Vagina (tissue), 2 donors: Measurements from ENCODE around the gene MYLIP.

Source experiments
- CTCF ChIP-seq, 3 experiments: fragments of 450-650 bp in 2 of 3; fragments of 200-600 bp in 1 of 3; sonication (generic) in 1 of 3; IDR thresholded peaks; one replicate each; pipeline ENCODE4 v1.5.1; 2017 to 2019; ENCODE audit warnings: antibody characterized with exemption in 3 of 3, mild to moderate bottlenecking in 2 of 3, moderate library complexity in 2 of 3
- POLR2A ChIP-seq, 2 donors: fragments of 450-650 bp; IDR thresholded peaks; one replicate each; pipeline ENCODE4 v1.6.1; 2017; ENCODE audit warnings: antibody characterized with exemption in 2 of 2, mild to moderate bottlenecking in 2 of 2, moderate library complexity in 2 of 2

- no peak for TF ChIP-seq POLR2A (IDR thresholded peaks at IDR 0.05)
- TF ChIP-seq CTCF (IDR thresholded peaks at IDR 0.05), result no peak
These were observed 33.1 kb downstream of the MYLIP start for GRCh38 chr6:16162003-16162402.
